NB4 (cell line): ENCODE data around the gene TRAK1.

Source experiments
- POLR2A ChIP-seq: IDR thresholded peaks from 2 replicates; pipeline ENCODE4 v1.6.1; 2011; ENCODE audit warnings: mild to moderate bottlenecking; ENCODE audit not compliant: insufficient read length; ENCODE audit errors: extremely low read depth
- TF ChIP-seq, protein P1 (sequence below): IDR thresholded peaks from one replicate; pipeline ENCODE4 v1.5.1; 2012; ENCODE audit warnings: low read depth, low read length

DNA sequence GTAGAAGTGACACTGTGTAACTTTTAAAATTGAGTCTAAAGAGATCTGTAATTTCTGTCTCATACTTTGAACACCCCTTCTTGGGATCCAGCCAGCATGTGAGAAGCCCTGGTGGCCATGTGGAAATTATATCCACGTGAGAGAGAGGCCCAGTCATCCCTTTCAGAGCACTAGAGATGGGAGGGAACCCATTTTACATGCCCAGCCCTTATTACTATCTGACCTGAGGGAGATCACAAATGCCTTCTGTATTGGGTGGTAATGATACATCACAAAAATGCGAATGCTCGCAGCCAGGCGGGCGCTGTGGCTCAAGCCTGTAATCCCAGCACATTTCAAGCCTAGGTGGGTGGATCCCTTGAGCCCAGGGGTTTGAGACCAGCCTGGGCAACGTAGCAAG, 27.3 kb upstream of the TRAK1 start:
- TF ChIP-seq, protein P1, sequence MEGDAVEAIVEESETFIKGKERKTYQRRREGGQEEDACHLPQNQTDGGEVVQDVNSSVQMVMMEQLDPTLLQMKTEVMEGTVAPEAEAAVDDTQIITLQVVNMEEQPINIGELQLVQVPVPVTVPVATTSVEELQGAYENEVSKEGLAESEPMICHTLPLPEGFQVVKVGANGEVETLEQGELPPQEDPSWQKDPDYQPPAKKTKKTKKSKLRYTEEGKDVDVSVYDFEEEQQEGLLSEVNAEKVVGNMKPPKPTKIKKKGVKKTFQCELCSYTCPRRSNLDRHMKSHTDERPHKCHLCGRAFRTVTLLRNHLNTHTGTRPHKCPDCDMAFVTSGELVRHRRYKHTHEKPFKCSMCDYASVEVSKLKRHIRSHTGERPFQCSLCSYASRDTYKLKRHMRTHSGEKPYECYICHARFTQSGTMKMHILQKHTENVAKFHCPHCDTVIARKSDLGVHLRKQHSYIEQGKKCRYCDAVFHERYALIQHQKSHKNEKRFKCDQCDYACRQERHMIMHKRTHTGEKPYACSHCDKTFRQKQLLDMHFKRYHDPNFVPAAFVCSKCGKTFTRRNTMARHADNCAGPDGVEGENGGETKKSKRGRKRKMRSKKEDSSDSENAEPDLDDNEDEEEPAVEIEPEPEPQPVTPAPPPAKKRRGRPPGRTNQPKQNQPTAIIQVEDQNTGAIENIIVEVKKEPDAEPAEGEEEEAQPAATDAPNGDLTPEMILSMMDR = no peak
- no peak for TF ChIP-seq POLR2A
